Upper lobe of left lung (tissue), 4 donors: ENCODE measurements around the gene PTPRN2.

ENCODE experiments used
- CTCF ChIP-seq, 6 experiments: fragments of 450-650 bp in 4 of 6; fragments of 200-600 bp in 2 of 6; sonication (generic) in 2 of 6; IDR thresholded peaks; one replicate each; pipeline ENCODE4 v1.5.1; 2016 to 2019; ENCODE audit warnings: antibody characterized with exemption in 6 of 6
- EP300 ChIP-seq, 4 donors: sonication (generic); formaldehyde crosslinking; IDR thresholded peaks; one replicate each; pipeline ENCODE4 v1.5.1; 2017; ENCODE audit warnings: antibody characterized with exemption in 4 of 4, control low read depth in 2 of 4
- POLR2A ChIP-seq, 4 donors: fragments of 450-650 bp; IDR thresholded peaks; one replicate each; pipeline ENCODE4 v1.5.1; 2016 to 2017; ENCODE audit warnings: antibody characterized with exemption in 4 of 4, mild to moderate bottlenecking in 2 of 4

GRCh38 chr7:158309868-158310763, 277.5 kb downstream of the PTPRN2 start:
- TF ChIP-seq EP300 (IDR thresholded peaks at IDR 0.05) = no peak
- TF ChIP-seq CTCF (IDR thresholded peaks at IDR 0.05) = no peak
- TF ChIP-seq POLR2A (IDR thresholded peaks at IDR 0.05) = no peak
